OCI-LY7 (cell line): ENCODE data around the gene SLC30A7.

Source experiments
- EZH2phosphoT487 ChIP-seq: fragments of 200-600 bp; sonication (generic); IDR thresholded peaks from 2 replicates; pipeline ENCODE4 v1.6.1; 2018; ENCODE audit warnings: low read depth, borderline replicate concordance, mild to moderate bottlenecking, mixed run types, antibody characterized with exemption, low read length, moderate library complexity, mixed read lengths
- TF ChIP-seq, protein P1 (sequence below): fragments of 200-600 bp; sonication (generic); conservative IDR thresholded peaks from 2 replicates; pipeline ENCODE4 v1.5.1; 2014; ENCODE audit warnings: mild to moderate bottlenecking, antibody characterized with exemption, low read length, moderate library complexity, mixed read lengths

DNA sequence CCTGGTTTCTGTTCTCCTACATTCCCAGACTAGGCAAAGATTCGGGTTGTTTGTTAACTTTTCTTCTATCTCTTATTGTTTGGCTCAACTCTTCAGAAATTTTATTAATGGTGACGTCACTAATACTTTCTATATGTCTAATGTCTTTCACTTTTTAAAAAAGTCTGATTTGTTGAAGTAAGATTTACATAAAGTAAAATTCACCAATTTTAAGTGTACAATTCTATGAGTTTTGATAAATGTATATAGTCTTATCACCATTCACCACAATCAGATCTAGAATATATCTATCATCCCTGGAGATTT, 29.0 kb upstream of the SLC30A7 start:
- TF ChIP-seq, protein P1, sequence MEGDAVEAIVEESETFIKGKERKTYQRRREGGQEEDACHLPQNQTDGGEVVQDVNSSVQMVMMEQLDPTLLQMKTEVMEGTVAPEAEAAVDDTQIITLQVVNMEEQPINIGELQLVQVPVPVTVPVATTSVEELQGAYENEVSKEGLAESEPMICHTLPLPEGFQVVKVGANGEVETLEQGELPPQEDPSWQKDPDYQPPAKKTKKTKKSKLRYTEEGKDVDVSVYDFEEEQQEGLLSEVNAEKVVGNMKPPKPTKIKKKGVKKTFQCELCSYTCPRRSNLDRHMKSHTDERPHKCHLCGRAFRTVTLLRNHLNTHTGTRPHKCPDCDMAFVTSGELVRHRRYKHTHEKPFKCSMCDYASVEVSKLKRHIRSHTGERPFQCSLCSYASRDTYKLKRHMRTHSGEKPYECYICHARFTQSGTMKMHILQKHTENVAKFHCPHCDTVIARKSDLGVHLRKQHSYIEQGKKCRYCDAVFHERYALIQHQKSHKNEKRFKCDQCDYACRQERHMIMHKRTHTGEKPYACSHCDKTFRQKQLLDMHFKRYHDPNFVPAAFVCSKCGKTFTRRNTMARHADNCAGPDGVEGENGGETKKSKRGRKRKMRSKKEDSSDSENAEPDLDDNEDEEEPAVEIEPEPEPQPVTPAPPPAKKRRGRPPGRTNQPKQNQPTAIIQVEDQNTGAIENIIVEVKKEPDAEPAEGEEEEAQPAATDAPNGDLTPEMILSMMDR: no peak
- TF ChIP-seq EZH2phosphoT487: no peak
